Tibial nerve (tissue), 4 donors: ENCODE measurements around the gene ARMC6.

Experiments used
- CTCF ChIP-seq, 5 experiments: fragments of 200-600 bp in 3 of 5; fragments of 450-650 bp in 2 of 5; sonication (generic) in 3 of 5; IDR thresholded peaks; one replicate each; pipeline ENCODE4 v1.5.1; 2016 to 2019; ENCODE audit warnings: antibody characterized with exemption in 5 of 5, mild to moderate bottlenecking in 3 of 5, moderate library complexity in 2 of 5
- EP300 ChIP-seq, 2 donors: sonication (generic); formaldehyde crosslinking; IDR thresholded peaks; one replicate each; pipeline ENCODE4 v1.6.1; 2017; ENCODE audit warnings: antibody characterized with exemption in 2 of 2, mild to moderate bottlenecking in 1 of 2
- POLR2A ChIP-seq, 2 donors: fragments of 450-650 bp; IDR thresholded peaks; one replicate each; pipeline ENCODE4 v1.6.1; 2017; ENCODE audit warnings: antibody characterized with exemption in 2 of 2, mild to moderate bottlenecking in 2 of 2, moderate library complexity in 2 of 2

GRCh38 chr19:19031891-19032290, 1.5 kb upstream of the ARMC6 start:
- no peak for TF ChIP-seq CTCF (IDR thresholded peaks at IDR 0.05)
- no peak for TF ChIP-seq POLR2A (IDR thresholded peaks at IDR 0.05)
- TF ChIP-seq EP300 (IDR thresholded peaks at IDR 0.05), result no peak
